WTC11 (cell line): Measurements from ENCODE around the gene TBXT. TPM values are rescaled to one million over a fixed set of nuclear protein-coding genes. Genes with fewer than 3 reads are reported as not detected.
A peak's percentile ranks its signal among the peaks of the same experiment; 100 is the strongest.

Source experiments
- ATAC-seq: fragments of 200-7000 bp; cut with Tn5 transposase; 2 replicates; pipeline ENCODE4 v1.10.0; 2021; ENCODE audit warnings: mild to moderate bottlenecking, moderate library complexity
- Bru-seq: library from RNA; stranded (reverse); fragments of 400-500 nt; gene quantifications from one replicate; lab custom pipeline; 2021; lab: Mats Ljungman, UMichigan
- CTCF ChIA-PET: fragments of 300-600 bp; sonication (Branson Sonifier 250); formaldehyde crosslinking; loops from one replicate; lab custom pipeline; 2021; ENCODE audit warnings: antibody characterized with exemption; lab: Charles Lee
- POLR2A ChIA-PET: fragments of 350-600 bp; sonication (Branson Sonifier 250); formaldehyde crosslinking; loops from one replicate; lab custom pipeline; 2021; ENCODE audit warnings: antibody characterized with exemption; lab: Charles Lee
- DNase-seq: peaks from one replicate; pipeline ENCODE4 v3.0.0; 2021; ENCODE audit warnings: low spot score
- H3K27ac Mint-ChIP-seq: 2 replicates; pipeline ENCODE4 v1.8.0; 2021; ENCODE audit warnings: mixed read lengths
- H3K27me3 Mint-ChIP-seq: 2 replicates; pipeline ENCODE4 v1.8.0; 2021; ENCODE audit warnings: low read depth, mild to moderate bottlenecking, moderate library complexity, mixed read lengths
- H3K36me3 Mint-ChIP-seq: 2 replicates; pipeline ENCODE4 v1.8.0; 2021; ENCODE audit warnings: mixed read lengths
- H3K4me1 Mint-ChIP-seq: 2 replicates; pipeline ENCODE4 v1.8.0; 2022; ENCODE audit warnings: mixed read lengths
- H3K4me3 Mint-ChIP-seq: 2 replicates; pipeline ENCODE4 v1.8.0; 2021; ENCODE audit warnings: mild to moderate bottlenecking, moderate library complexity, mixed read lengths
- H3K9me3 Mint-ChIP-seq: 2 replicates; pipeline ENCODE4 v1.8.0; 2021; ENCODE audit warnings: mixed read lengths
- ATF1 ChIP-seq: sonication (generic); formaldehyde crosslinking; IDR thresholded peaks from 2 replicates; pipeline ENCODE4 v1.8.1; 2023; ENCODE audit warnings: mild to moderate bottlenecking, moderate library complexity, missing genetic modification reagents
- CBFB ChIP-seq: sonication (generic); formaldehyde crosslinking; IDR thresholded peaks from 2 replicates; pipeline ENCODE4 v1.8.1; 2022; ENCODE audit warnings: mild to moderate bottlenecking, low read depth, missing genetic modification reagents
- CTCF ChIP-seq: fragments of 200-600 bp; IDR thresholded peaks from 2 replicates; pipeline ENCODE4 v1.8.0; 2022; ENCODE audit warnings: antibody characterized with exemption
- E2F1 ChIP-seq: sonication (generic); formaldehyde crosslinking; IDR thresholded peaks from 2 replicates; pipeline ENCODE4 v1.8.0; 2022; ENCODE audit warnings: mild to moderate bottlenecking, missing genetic modification reagents
- ETV6 ChIP-seq: sonication (generic); formaldehyde crosslinking; IDR thresholded peaks from 2 replicates; pipeline ENCODE4 v1.8.1; 2022; ENCODE audit warnings: mild to moderate bottlenecking, missing genetic modification reagents
- HMGA2 ChIP-seq: fragments of 250-450 bp; sonication (Bioruptor Pico); IDR thresholded peaks from 2 replicates; pipeline ENCODE4 v1.4.0; 2021; ENCODE audit warnings: mild to moderate bottlenecking, moderate library complexity
- JAZF1 ChIP-seq: fragments of 250-450 bp; sonication (Bioruptor Pico); IDR thresholded peaks from 2 replicates; pipeline ENCODE4 v1.9.0; 2021; ENCODE audit warnings: moderate library complexity, mild to moderate bottlenecking, inconsistent platforms
- KAT7 ChIP-seq: sonication (generic); formaldehyde crosslinking; IDR thresholded peaks from 2 replicates; pipeline ENCODE4 v1.8.1; 2023; ENCODE audit warnings: missing genetic modification reagents, mild to moderate bottlenecking, borderline replicate concordance
- NFE2L1 ChIP-seq: sonication (generic); formaldehyde crosslinking; IDR thresholded peaks from 2 replicates; pipeline ENCODE4 v1.8.1; 2023; ENCODE audit warnings: missing genetic modification reagents
- OVOL2 ChIP-seq: fragments of 250-450 bp; sonication (Bioruptor Pico); IDR thresholded peaks from 2 replicates; pipeline ENCODE4 v1.9.0; 2021; ENCODE audit warnings: mild to moderate bottlenecking, borderline replicate concordance
- PRDM15 ChIP-seq: sonication (generic); formaldehyde crosslinking; IDR thresholded peaks from 2 replicates; pipeline ENCODE4 v1.8.0; 2022; ENCODE audit warnings: missing genetic modification reagents
- PREB ChIP-seq: sonication (generic); formaldehyde crosslinking; IDR thresholded peaks from 2 replicates; pipeline ENCODE4 v1.8.1; 2022; ENCODE audit warnings: mild to moderate bottlenecking, missing genetic modification reagents, moderate library complexity, borderline replicate concordance
- SMAD4 ChIP-seq: sonication (generic); formaldehyde crosslinking; IDR thresholded peaks from 2 replicates; pipeline ENCODE4 v1.8.0; 2022; ENCODE audit warnings: mild to moderate bottlenecking, missing genetic modification reagents
- STAT6 ChIP-seq: sonication (generic); formaldehyde crosslinking; conservative IDR thresholded peaks from 2 replicates; pipeline ENCODE4 v1.8.1; 2023; ENCODE audit warnings: mild to moderate bottlenecking, low read depth, missing genetic modification reagents, moderate library complexity
- TEAD1 ChIP-seq: sonication (generic); formaldehyde crosslinking; IDR thresholded peaks from 2 replicates; pipeline ENCODE4 v1.8.0; 2022; ENCODE audit warnings: mild to moderate bottlenecking, missing genetic modification reagents
- ZBTB21 ChIP-seq: sonication (generic); formaldehyde crosslinking; IDR thresholded peaks from 2 replicates; pipeline ENCODE4 v1.8.1; 2023; ENCODE audit warnings: mild to moderate bottlenecking, missing genetic modification reagents, borderline replicate concordance
- ZNF281 ChIP-seq: sonication (generic); formaldehyde crosslinking; IDR thresholded peaks from 2 replicates; pipeline ENCODE4 v1.8.0; 2023; ENCODE audit warnings: mild to moderate bottlenecking, missing genetic modification reagents
- ZNF396 ChIP-seq: fragments of 250-450 bp; sonication (Bioruptor Pico); IDR thresholded peaks from 2 replicates; pipeline ENCODE4 v1.8.0; 2021; ENCODE audit warnings: mild to moderate bottlenecking, moderate library complexity, borderline replicate concordance
- long read RNA-seq, 3 experiments: library from RNA in 1 of 3; library from capped mRNA in 1 of 3; library from polyadenylated mRNA in 1 of 3; unstranded in 2 of 3; stranded (forward) in 1 of 3; transcript quantifications; one replicate each; pipeline ENCODE4 v2.0.0, GENCODE V29; 2021
- total RNA-seq: library from RNA; stranded (reverse); gene quantifications from 3 replicates; pipeline ENCODE4 v1.2.3, GENCODE V29; 2021

Gene TBXT
- total RNA-seq (0.15 to 0.50 TPM (median 0.21 TPM) in 3 replicates), Bru-seq, nascent RNA (percentile 13 among the genes with signal in this experiment)
- long read RNA-seq, experiment 1, result 0 reads
- long read RNA-seq, experiment 2, result 0 reads
- long read RNA-seq, experiment 3, partial matches to known transcripts, result 3 of 3 reads
- long read RNA-seq, experiment 3, other reads (novel, unspliced or antisense), result 0 of 3 reads

- POLR2A ChIA-PET, result no interaction called here
- peak; percentile 73 for DNase-seq
- no peak within 1 kb of the TSS for H3K27ac Mint-ChIP-seq
- peak; percentile 62 for ATAC-seq
- TF ChIP-seq CTCF, result no peak
- TF ChIP-seq PRDM15 (CRISPR knock-in tag), result peak; percentile 81
- TF ChIP-seq, all 79 proteins: peak for 1
- CTCF ChIA-PET, result interaction anchor here (0.6 to 2.5 kb wide), 3 partner anchors 11 to 140 kb away, joined by 5 to 9 read pairs (median 9); partner anchors contain the start of gene PRR18
- peaks cover 35% of the 10 kb centered on the region for H3K4me1 Mint-ChIP-seq
- H3K9me3 Mint-ChIP-seq, result no peaks in the 10 kb centered on the region
- peaks cover 49% of the 10 kb centered on the region for H3K27me3 Mint-ChIP-seq
- H3K4me3 Mint-ChIP-seq, result peak within 1 kb of the TSS; percentile 85
- H3K36me3 Mint-ChIP-seq, result no peaks in the 10 kb centered on the region
Observed at GRCh38 chr6:166167801-166168615, at the start of gene TBXT. Gene TBXT, minus strand, starts transcription at chr6:166167851. Its CDS starts 260 bp downstream, at chr6:166167591.

GRCh38 chr6:166207284-166207561 is 39.6 kb upstream of the TBXT start:
- ChIA-PET POLR2A (interaction anchor here (0.6 kb wide), 1 partner anchor 43 kb away, joined by 3 read pairs; no protein-coding TSS in a partner anchor), CTCF (interaction anchor here (0.6 kb wide), 1 partner anchor 35 kb away, joined by 3 read pairs; no protein-coding TSS in a partner anchor)
- H3K4me1 Mint-ChIP-seq, result peaks cover 12% of the 10 kb centered on the region; the same call in 1 of the 2 replicates
- DNase-seq, result no peak
- peaks cover 10% of the 10 kb centered on the region for H3K9me3 Mint-ChIP-seq
- no peak overlapping the region for H3K27ac Mint-ChIP-seq
- no peak for ATAC-seq
- TF ChIP-seq TEAD1 (CRISPR knock-in tag) (no peak), OVOL2 (CRISPR knock-in tag) (no peak), HMGA2 (no peak), ZNF281 (no peak), ZBTB21 (CRISPR knock-in tag) (no peak), PREB (CRISPR knock-in tag) (no peak), JAZF1 (CRISPR knock-in tag) (no peak), E2F1 (no peak), CBFB (CRISPR knock-in tag) (no peak), SMAD4 (CRISPR knock-in tag) (no peak), ETV6 (no peak), ZNF396 (CRISPR knock-in tag) (no peak), KAT7 (CRISPR knock-in tag) (no peak), NFE2L1 (CRISPR knock-in tag) (no peak), STAT6 (CRISPR knock-in tag) (no peak), ATF1 (CRISPR knock-in tag) (no peak)
- no peak overlapping the region for H3K4me3 Mint-ChIP-seq
- peaks cover 2% of the 10 kb centered on the region for H3K27me3 Mint-ChIP-seq
- no peaks in the 10 kb centered on the region for H3K36me3 Mint-ChIP-seq
